Adrenal gland (tissue), 5 donors: Measurements from ENCODE around the gene SEPTIN7.

Experiments
- CTCF ChIP-seq, 6 experiments: fragments of 450-650 bp in 4 of 6; fragments of 200-600 bp in 2 of 6; sonication (generic) in 1 of 6; IDR thresholded peaks; 1 replicate in 5 of 6; 2 replicates in 1 of 6; pipeline versions ENCODE4 v1.5.1 to v1.8.0; 2016 to 2021; ENCODE audit warnings: antibody characterized with exemption in 6 of 6, mild to moderate bottlenecking in 2 of 6, moderate library complexity in 1 of 6
- POLR2A ChIP-seq, 2 donors: fragments of 450-650 bp; IDR thresholded peaks; one replicate each; pipeline ENCODE4 v1.6.1; 2017; ENCODE audit warnings: antibody characterized with exemption in 2 of 2, mild to moderate bottlenecking in 2 of 2, moderate library complexity in 1 of 2
- donor health status: DM: no; HTN: no; CAD: no.

GRCh38 chr7:35849954-35850353 lies 49.1 kb downstream of the SEPTIN7 start:
- TF ChIP-seq CTCF (IDR thresholded peaks at IDR 0.05) (no peak), POLR2A (IDR thresholded peaks at IDR 0.05) (no peak)
